Measurements from ENCODE around the gene RIC1.
"Not testable (repeated sequence)": the region's sequence is repeated elsewhere in the genome, so short reads cannot be mapped to it uniquely, and the experiment has no call there.

RIC1 gene

DNA sequence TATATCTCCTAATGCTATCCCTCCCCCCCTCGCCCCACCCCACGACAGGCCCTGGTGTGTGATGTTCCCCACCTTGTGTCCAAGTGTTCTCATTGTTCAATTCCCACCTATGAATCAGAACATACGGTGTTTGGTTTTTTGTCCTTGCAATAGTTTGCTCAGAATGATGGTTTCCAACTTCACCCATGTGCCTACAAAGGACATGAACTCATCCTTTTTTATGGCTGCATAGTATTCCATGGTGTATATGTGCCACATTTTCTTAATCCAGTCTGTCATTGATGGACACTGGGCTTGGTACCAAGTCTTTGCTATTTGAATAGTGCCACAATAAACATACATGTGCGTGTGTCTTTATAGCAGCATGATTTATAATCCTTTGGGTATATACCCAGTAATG lies 93.8 kb downstream of the RIC1 start:
- not testable (repeated sequence) for DNase-seq (ENCODE audit: low read depth in 2 of 2)

DNA sequence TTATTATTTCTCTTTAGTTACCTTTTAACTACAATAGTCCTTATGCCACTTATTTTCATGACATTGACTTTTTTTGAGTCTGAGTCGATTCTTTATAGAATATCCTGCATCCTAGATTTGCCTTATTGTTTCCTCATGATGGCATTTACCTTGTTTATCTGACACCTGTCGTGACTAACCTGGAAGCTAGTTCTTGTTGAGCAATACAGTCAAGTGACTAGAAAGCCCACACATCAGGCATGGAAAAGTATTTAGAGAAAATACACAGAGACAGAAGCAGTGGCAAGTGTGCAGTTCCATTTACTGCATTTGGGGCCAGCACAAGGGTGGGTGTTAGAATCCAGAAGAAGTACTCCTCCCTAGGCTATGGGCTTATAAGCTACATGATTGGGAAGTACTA lies 106.2 kb downstream of the RIC1 start:
- no peak for DNase-seq (ENCODE audit: low read depth in 2 of 2)

DNA sequence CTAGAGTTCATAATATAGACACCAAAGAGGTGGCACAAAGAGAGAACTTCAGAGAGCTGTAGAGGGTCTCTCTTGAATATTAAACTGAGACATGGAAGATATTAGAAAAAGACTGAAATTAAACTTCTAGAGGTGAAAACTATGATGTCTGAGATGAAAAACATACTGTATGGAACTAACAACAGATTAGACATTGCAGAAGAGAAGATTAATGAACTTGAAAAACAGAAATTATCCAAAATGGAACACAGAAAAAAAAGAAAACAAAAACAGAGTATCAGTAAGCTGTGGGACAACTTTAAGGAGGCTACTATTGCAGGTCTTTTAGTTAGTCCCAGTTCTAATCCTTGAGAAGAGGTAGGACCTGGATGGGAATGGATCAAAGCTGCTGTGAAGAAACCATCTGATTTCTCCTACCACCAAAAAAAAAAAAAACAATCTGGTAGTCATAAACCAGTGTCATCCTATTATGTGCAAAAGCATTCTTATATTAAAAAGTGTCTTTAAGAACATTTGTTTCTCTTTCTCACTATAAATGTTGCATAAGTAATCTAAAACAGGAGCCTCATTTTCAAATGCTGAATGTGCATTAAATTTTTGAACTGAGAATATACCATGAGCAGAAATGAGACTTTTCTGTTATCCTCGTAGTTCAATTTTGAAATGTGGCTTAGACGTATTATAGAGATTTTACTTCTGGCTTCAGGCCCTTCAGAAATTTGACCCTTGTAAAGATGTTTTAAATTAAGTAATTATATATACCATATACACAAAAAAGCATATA lies 107.8 kb downstream of the RIC1 start:
- DNase-seq (ENCODE audit: low read depth in 2 of 2): no peak

DNA sequence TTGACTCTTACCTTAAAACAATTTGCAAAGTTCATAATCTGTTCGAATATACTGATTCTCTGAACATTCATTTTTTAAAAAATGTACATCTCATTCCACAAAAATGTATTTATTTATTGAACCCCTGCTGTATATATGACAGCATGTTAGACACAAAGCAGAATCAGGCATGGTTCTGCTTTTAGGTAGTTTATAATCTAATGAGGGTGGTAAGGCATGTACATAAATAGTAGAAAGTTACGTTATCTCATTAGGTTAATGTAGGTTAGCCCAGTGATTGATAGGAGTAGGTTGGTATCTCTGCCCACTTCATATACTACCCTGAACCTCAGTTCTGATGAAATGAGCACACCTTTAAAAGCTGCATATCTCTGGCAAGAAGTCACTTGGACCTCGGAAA lies 114.2 kb downstream of the RIC1 start:
- no peak for DNase-seq (ENCODE audit: low read depth in 2 of 2)

DNA sequence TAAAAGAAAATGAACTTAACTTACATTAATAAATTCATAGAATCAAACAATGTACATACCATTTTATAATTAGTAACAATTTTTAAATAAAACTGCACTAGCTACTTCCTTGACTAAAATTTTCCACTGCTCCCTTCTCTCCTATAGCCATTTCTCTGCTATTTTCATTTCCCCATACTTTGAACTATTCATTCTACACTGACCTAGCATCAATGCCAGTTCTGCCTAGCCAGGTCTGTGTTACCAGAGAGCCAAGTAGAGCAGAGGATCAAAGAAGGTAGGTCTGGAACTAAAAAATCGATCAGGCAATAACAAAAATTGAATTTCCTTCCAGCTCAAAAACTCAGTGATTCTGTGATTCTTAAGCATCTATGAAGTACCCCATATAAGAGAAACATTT lies 119.5 kb downstream of the RIC1 start:
- no peak for DNase-seq (ENCODE audit: low read depth in 2 of 2)

DNA sequence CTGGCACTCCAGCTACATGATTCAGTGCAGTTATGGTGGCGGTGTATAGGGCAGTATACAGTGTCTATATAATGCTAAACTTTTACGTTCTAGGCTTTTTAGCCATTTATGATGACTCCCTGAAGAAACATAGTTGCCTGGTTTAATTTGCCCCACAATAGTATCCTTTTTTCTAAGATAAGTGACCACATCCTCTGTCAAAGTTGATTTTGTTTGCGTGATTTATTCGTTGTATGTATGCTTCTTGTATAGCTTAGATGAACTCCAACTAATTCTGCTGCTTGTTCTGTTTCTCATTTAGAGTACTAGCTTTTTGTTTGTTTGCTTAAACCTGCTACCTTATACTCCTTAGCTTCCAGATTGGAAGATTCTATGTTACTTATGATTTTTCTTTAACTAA lies 120.4 kb downstream of the RIC1 start:
- no peak for DNase-seq (ENCODE audit: low read depth in 2 of 2)

DNA sequence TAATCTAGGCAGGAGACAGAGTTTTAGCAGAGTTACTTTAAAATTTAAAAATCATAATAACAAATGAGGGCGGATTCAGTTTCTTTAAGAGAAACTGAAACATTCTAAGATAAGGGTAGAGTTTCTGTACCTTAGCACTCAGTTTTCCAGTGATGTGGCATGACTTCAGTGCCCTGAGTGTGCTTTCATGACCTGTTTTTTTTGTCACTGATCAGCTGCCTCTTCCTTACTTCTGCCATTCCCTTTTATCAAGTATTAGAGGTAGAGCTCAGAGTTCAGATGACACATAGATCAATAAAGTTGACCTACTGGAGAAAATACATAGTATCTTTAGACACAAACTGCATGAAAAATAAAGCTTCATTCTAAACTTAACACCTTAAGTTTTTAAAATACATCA lies 121.7 kb downstream of the RIC1 start:
- no peak for DNase-seq (ENCODE audit: low read depth in 2 of 2)

DNA sequence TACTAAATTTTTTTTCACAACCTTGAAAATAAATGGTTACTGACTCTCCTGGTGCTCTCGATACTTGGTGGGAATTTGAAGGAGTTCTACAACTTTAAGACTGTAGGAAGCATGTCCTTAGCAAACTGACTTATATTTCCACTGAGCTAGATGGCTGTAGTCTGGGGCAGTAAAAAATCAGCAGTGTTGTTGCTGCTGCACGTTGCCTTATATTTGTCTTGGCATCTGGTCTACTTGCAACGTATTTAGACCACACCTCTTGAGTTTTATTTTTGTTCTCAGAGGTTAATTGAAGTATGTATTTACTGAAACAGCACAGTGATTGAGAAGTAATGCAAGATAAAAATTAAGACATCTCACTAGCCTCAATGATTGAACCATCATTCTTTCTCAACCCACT lies 127.7 kb downstream of the RIC1 start:
- DNase-seq (ENCODE audit: low read depth in 2 of 2): no peak

DNA sequence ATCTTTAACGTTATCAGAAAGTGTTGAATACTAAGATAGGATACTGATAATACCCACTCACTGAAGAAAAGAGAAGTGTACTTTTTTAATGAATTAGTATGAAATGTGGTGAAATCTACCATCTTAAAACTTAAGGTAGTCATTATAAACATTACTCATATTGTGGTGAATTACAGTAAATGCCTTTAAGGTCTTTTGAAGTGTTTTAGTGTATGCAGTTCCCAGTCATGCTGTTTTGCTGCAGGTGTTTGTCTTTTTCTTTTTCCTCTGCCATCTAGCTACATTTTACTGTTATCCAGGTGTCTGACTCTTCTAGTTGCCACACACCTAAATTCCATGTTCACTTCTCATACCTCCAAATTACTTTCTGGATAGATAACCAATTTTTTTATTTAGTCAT lies 131.4 kb downstream of the RIC1 start:
- no peak for DNase-seq (ENCODE audit: low read depth in 2 of 2)

DNA sequence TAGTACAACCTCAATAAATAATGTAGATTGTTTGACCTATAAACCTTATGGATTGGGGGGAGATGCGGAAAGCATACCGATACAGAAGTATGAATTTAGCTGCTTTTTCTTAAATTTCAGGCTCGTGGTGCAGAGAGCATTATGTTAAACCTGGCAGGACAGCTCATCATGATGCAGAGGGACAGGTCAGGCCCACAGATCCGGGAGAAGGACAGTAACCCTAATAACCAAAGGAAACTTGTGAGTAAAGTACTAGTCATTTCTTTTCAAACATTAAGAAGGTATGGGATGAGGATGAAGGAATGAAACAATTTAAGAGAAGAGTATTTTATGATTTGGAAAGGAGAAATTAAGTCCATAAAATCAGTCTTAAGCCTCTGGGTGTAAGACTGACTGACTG lies 133.5 kb downstream of the RIC1 start:
- no peak for DNase-seq (ENCODE audit: low read depth in 2 of 2)

DNA sequence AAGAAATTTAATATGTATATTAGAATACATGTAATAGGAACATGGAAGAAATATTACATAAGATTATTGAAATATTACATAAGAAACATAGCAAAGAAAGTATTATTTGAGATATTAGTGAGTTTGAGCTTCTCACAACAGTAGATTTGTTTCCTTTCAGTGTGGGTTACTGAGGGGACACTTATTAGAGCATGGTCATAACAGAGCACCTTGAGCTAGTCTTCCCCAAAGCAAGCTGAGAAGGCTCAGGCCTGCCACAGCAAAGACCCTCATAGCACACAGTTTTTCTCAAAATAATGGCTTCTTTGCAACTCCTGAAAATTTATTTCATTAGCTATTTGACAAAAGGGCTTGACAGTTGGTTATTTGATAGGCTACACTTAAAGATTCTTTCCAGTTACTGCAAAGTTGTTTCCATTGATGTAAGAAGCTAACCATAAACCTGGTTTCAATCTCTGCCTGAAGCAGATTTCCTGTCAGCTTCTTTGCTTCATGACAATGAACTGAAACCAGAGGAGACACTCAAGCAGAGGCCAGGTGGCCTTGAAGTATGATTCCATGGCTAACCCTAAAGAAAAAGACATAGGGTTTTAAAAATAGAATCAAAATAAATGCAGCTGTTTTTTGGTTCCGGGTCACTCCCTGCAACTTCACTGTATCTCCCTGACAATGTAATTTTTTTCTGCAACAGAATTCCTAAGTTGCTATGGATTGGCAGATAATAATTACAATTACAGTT lies 135.4 kb downstream of the RIC1 start:
- DNase-seq (ENCODE audit: low read depth in 2 of 2): no peak

DNA sequence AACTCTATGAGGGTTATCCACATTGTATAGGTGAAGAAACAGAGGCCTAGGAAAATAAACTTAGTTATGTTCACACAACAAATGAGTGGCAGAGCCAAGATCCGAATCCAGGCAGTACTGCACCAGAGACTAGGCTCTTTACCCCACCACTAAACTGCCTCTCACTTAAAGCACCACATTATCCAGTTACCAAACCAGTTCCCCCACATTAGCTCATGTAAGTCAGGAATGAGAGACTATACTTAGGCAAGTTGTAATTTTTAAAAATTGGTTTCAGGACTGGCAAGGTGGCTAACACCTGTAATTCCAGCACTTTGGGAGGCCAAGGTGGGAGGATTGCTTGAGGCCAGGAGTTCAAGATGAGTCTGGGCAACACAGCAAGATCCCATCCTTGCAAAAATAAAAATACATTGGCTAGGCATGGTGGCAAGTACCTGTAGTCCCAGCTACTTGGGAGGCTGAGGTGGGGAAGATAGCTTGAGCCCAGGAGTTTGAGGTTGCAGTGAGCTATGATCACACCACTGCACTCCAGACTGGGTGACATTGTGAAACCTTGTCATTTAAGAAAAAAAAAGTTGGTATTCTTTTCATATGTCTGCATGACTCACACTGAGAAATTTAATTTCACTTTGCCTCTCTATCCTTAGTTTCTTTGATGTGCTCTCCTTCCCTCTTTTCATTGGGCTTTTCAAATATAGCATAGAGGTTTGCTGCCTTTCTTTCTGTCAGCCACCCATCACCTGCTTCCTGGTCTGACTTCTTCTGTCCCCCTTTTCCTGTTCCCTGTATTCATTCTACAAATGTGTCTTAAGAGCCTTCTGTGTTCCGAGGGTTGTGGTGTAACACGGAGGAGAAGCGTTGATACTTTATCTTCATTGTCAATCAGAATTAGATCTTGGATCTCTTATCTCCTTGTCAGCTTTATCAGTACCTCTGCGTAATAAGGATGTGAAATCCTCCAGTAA lies 139.3 kb downstream of the RIC1 start:
- no peak for DNase-seq (ENCODE audit: low read depth in 2 of 2)

DNA sequence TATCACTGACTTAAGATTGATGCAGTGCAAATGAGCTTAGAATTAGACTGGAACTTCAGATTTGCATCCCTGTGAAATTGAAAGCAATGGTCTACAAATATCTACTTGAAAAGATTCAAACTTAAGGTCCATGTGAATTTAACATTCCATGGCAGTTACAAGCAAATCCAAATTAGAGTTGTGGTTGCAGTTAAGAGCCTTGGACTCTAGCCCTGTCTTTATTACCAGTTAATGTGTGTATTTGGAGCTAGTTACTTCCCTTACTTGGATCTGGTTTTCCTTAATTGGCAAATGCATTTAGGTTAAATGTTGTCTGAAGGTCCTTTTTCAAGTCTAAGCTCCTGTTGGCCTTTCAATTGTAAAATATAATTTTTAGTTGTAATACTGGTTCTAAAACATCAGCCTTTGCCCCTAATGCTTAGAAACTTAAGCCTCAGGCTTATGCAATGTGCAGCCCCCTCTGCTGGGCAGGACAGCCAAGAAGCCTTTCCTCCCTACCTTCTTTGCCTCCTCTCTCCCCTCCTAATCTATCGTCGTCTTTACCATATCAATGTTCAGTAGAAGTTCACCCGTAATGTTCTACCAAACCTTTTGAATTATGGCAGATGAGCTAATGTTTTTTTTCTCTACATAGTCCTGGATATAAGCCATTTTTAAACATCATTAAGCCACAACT lies 144.6 kb downstream of the RIC1 start:
- no peak for DNase-seq (ENCODE audit: low read depth in 2 of 2)

DNA sequence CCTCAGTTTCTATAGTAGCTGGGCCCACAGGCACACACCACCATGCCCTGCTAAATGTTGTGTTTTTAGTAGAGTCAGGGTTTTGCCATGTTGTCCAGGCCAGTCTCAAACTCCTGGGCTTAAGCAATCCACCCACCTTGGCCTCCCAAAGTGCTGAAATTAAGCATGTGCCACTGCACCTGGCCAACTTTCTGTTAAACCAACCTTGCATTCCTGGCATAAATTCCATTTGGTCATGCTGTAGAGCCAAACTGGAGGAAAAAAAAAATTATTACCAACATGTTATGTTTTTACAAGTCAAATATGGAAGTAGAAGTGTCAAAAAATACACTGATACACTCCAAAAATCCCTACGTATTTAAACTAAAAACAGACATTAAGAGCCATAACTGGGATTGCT lies 149.9 kb downstream of the RIC1 start:
- DNase-seq (ENCODE audit: low read depth in 2 of 2): no peak

DNA sequence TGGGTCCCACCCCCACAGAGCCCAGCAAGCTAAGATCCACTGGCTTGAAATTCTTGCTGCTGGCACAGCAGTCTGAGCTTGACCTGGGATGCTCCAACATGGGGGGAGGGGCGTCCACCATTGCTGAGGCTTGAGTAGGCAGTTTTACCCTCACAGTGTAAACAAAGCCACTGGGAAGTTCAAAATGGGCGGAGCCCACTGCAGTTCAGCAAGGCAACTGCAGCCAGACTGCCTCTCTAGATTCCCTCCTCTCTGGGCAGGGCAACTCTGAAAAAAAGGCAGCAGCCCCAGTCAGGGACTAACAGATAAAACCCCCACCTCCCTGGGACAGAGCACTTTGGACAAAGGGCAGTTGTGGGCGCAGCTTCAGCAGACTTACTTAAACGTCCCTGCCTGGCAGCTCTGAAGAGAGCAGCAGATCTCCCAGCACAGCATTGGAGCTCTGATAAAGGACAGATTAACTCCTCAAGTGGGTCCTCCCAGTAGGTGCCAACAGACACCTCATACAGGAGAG lies 150.9 kb downstream of the RIC1 start:
- DNase-seq (ENCODE audit: low read depth in 2 of 2): not testable (repeated sequence)

DNA sequence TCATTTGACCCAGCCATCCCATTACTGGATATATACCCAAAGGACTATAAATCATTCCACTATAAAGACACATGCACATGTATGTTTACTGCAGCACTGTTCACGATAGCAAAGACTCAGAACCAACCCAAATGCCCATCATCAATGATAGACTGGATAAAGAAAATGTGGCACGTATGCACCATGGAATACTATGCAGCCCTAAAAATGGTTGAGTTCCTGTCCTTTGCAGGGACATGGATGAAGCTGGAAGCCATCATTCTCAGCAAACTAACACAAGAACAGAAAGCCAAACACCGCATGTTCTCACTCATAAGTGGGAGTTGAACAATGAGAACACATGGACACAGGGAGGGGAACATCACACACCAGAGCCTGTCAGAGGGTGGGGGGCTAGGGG lies 154.5 kb downstream of the RIC1 start:
- DNase-seq (ENCODE audit: low read depth in 2 of 2): not testable (repeated sequence)

DNA sequence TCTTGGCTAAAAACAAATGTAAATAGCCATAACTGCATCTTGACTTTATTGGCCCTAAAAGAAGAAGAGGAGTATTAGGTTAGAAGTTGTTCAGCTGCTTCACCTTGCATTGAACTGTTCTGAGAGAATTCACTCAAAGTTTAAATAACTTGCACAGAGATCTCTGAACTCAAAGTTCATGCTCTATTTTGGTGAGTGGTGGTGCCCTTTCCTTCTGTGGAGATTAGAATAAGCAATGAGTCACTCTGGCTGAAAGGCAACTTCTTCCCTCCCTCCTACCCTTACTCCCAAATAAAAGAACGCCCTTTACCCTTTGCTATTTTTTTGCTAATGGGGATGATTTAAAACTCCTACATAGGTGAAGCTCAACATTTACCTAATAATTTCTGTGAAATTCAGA lies 155.1 kb downstream of the RIC1 start:
- DNase-seq (ENCODE audit: low read depth in 2 of 2): no peak

DNA sequence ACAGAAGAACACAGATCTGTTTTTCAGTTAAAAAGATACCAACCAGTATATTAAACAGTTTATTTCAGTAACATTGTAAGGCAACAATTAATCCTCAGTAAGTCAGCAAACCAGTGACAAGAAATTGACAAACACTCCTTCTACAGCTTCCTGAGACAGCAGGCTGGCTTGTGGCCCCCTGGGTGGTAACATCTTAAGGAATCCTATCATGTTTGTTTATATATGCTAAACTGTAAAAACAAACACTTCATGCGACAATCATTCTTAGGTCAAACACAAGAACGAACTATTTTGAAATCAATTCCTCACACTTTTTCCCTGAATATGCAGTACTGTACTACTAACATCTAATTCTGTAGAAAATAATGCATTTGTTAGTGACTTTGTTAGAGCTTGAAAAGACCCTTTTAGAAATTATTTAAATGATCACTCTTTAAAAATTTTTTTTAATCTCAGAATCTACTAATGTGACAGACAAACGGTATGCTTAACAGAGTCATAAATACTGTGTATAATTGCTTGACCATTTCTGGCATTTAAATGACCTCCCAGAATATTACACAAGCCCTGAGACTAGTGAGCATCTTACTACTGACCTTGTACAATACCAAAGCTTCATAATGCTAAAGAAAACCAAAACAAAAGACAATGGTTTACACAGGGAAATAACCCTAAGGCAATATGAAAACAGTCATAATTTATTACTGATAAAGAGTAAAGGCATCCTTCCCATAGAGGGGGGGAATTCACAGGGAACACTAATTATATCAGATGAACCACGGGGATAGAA lies 155.8 kb downstream of the RIC1 start:
- DNase-seq (ENCODE audit: low read depth in 2 of 2): no peak

DNA sequence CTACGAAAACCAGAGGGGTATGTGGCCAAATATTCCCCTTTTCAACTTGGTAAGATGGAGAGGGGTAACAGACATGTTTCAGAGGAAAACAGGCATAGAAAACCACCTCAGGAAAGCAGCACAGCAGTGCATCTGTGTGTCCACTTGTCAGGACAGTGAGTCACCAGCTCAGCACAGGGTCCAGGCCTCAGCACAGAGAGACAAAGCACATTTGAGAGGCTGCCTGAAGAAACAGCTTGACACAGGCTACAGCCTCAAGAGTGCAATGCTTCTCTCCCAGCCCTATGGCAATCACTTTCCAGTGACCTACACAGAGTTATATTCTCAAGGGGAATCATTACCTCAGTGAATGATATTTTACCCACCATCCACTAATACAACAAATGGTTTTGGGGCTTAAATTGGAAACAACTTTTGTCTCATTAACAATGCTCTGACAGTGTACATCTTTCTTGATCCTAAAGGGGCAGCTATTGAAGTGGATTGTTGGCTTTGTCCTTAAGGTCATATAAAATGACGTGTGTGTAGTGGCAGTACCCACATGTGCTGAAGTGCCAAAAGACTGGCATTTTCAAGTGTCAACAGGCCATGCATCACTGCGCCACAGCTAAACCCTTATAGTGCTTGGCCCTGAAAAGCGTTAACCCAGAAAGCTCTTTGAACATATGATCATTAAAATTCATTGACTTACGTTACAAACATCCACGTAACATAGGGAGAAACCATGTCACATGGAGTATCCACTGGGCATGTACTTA lies 157.6 kb downstream of the RIC1 start:
- DNase-seq (ENCODE audit: low read depth in 2 of 2): no peak

DNA sequence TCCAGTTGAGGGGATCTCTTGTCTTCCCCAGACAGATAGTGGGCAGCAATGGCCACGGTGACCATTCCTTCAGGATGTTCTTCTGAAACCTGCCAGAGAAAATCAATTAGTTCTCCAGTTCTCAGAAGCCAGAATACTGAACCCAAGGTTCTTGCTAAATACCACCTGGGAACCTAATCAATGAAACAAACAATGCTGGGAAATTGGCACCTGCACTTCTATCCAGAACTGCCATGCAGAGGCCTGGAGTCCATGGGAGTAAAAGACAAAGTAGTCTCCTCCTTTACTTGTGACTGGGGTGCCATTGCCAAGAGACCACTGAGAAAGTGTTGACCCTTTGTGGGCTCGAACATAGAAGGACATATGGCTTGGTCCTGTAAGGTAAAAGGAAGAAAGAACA lies 158.3 kb downstream of the RIC1 start:
- DNase-seq (ENCODE audit: low read depth in 2 of 2): no peak
